PC-9 (cell line): Measurements from ENCODE around the gene DPEP2NB.

ENCODE experiments used
- CTCF ChIP-seq: fragments of 200-600 bp; sonication (generic); conservative IDR thresholded peaks from 2 replicates; pipeline ENCODE4 v1.6.1; 2017; ENCODE audit warnings: mixed run types, antibody characterized with exemption, mild to moderate bottlenecking, moderate library complexity
- EZH2 ChIP-seq: fragments of 200-600 bp; sonication (generic); IDR thresholded peaks from 2 replicates; pipeline ENCODE4 v1.8.0; 2017; ENCODE audit warnings: antibody characterized with exemption, low read depth

- no peak for TF ChIP-seq CTCF
- no peak for TF ChIP-seq EZH2
Observed at GRCh38 chr16:67976205-67976604, 39.5 kb downstream of the DPEP2NB start.
